22Rv1 (cell line): ENCODE data around the gene DNAJB1.

Experiments
- H3K27ac ChIP-seq: fragments of 450-650 bp; 2 replicates; pipeline ENCODE4 v1.5.1; 2017
- CTCF ChIP-seq: fragments of 450-650 bp; IDR thresholded peaks from 2 replicates; pipeline ENCODE4 v1.5.1; 2017; ENCODE audit warnings: mild to moderate bottlenecking
- ZFX ChIP-seq: fragments of 450-650 bp; IDR thresholded peaks from 2 replicates; pipeline ENCODE4 v1.6.1; 2017; ENCODE audit warnings: antibody characterized with exemption, borderline replicate concordance

DNAJB1 gene

GRCh38 chr19:14496029-14496833 lies 22.0 kb downstream of the DNAJB1 start, which contains the start of gene GIPC1:
TSS of gene GIPC1 (minus strand) at chr19:14496127. CDS start at chr19:14482976, 13,151 bp downstream.
- TF ChIP-seq ZFX (no peak), CTCF (no peak)
- H3K27ac ChIP-seq: peak within 1 kb of the TSS; percentile 84

GRCh38 chr19:14495672-14496028 lies 22.5 kb downstream of the DNAJB1 start:
- TF ChIP-seq CTCF (no peak), ZFX (no peak)
- peak overlapping the region; percentile 84 for H3K27ac ChIP-seq

- H3K27ac ChIP-seq: peak overlapping the region; percentile 84
- TF ChIP-seq ZFX: no peak
Measured at GRCh38 chr19:14494910-14495671, 23.1 kb downstream of the DNAJB1 start.

- H3K27ac ChIP-seq: peak overlapping the region; percentile 30; the same call in 1 of the 2 replicates
- no peak for TF ChIP-seq ZFX
Measured at GRCh38 chr19:14494411-14494810, 23.8 kb downstream of the DNAJB1 start.

GRCh38 chr19:14492756-14493337 lies 25.4 kb downstream of the DNAJB1 start:
- H3K27ac ChIP-seq: no peak overlapping the region
- no peak for TF ChIP-seq ZFX

- no peak for TF ChIP-seq CTCF
- TF ChIP-seq ZFX: no peak
Measured at GRCh38 chr19:14487370-14488125, 30.6 kb downstream of the DNAJB1 start.

GRCh38 chr19:14482172-14482941 lies 35.8 kb downstream of the DNAJB1 start:
- H3K27ac ChIP-seq: no peak overlapping the region
- no peak for TF ChIP-seq ZFX
- TF ChIP-seq CTCF: no peak

More at GRCh38 chr19:14487370-14488125, 30.6 kb downstream of the DNAJB1 start:
- H3K27ac ChIP-seq: no peak overlapping the region

- TF ChIP-seq ZFX (no peak), CTCF (no peak)
- no peak overlapping the region for H3K27ac ChIP-seq
Measured at GRCh38 chr19:14480700-14481079, 37.5 kb downstream of the DNAJB1 start.
